HUES64 (cell line): ENCODE results near the gene FBRSL1.

Source experiments
- H3K27ac ChIP-seq: 2 replicates; pipeline ENCODE4 v1.7.0; 2013; ENCODE audit warnings: low read depth, low read length, inconsistent platforms
- H3K27me3 ChIP-seq: 2 replicates; pipeline ENCODE4 v1.6.1; 2013; ENCODE audit warnings: mild to moderate bottlenecking, low read length; ENCODE audit not compliant: insufficient read depth
- H3K36me3 ChIP-seq: 2 replicates; pipeline ENCODE4 v1.6.1; 2013; ENCODE audit warnings: mild to moderate bottlenecking, low read length; ENCODE audit not compliant: insufficient read depth
- H3K4me1 ChIP-seq: 2 replicates; pipeline ENCODE4 v1.6.1; 2013; ENCODE audit warnings: mild to moderate bottlenecking, low read length, moderate library complexity; ENCODE audit not compliant: insufficient read depth
- H3K4me3 ChIP-seq: 2 replicates; pipeline ENCODE4 v1.5.1; 2013; ENCODE audit warnings: mild to moderate bottlenecking, low read length, moderate library complexity
- H3K9ac ChIP-seq: 2 replicates; pipeline ENCODE4 v1.6.1; 2013; ENCODE audit warnings: mild to moderate bottlenecking, low read depth, low read length
- H3K9me3 ChIP-seq: 2 replicates; pipeline ENCODE4 v1.6.1; 2013; ENCODE audit warnings: low read depth, low read length; ENCODE audit not compliant: insufficient read depth
- WGBS: fragments of 150-250, 120-280 bp; methylation state at CpG from one replicate; pipeline ENCODE4 v1.1.7; 2013; ENCODE audit warnings: missing lambda C conversion rate; 5-methylcytosine and 5-hydroxymethylcytosine counted together

FBRSL1 gene

DNA sequence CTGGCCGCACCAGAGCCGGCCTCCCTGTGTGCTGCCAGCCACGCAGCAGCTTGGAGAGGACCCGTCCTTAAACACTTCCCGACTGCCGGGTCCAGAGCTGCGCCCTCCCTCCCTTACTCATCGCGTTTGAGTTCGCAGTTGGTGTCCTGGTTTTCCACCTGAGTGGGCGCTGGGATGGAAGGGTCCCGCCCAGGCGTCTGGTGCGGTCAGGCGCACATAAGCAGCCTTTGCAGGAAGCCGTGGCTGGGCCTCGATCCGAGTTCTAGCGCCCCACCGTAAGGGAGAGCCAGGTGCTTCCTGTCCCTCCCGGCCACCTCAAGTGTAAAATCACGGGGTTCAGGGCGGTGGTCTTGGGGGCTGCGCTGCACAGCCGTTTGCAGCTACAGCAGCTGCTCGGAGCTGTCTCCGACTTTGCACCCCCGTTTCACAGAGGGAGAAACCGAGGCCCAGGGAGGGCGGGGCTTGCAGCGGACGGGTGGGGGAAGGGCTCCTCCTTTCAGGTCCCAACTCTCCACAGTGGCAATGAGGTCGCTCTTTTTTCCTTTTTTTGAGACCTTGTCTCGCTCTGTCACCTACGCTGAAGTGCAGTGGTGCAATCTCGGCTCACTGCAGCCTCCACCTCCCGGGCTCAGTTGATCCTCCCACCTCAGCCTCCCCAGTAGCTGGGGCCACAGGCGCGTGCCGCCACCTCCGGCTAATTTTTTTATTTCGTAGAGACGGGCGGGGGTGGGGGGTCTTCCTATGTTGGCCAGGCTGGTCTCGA lies 69.1 kb downstream of the FBRSL1 start:
- no peaks in the 10 kb centered on the region for H3K4me1 ChIP-seq
- 80% methylated on average over 45 of the region's 45 CpGs for WGBS
- H3K27ac ChIP-seq, result no peak overlapping the region
- H3K36me3 ChIP-seq, result no peaks in the 10 kb centered on the region
- H3K9ac ChIP-seq, result no peak overlapping the region
- H3K4me3 ChIP-seq, result peak overlapping the region; percentile 90
- H3K9me3 ChIP-seq, result no peaks in the 10 kb centered on the region
- peaks cover 43% of the 10 kb centered on the region for H3K27me3 ChIP-seq

DNA sequence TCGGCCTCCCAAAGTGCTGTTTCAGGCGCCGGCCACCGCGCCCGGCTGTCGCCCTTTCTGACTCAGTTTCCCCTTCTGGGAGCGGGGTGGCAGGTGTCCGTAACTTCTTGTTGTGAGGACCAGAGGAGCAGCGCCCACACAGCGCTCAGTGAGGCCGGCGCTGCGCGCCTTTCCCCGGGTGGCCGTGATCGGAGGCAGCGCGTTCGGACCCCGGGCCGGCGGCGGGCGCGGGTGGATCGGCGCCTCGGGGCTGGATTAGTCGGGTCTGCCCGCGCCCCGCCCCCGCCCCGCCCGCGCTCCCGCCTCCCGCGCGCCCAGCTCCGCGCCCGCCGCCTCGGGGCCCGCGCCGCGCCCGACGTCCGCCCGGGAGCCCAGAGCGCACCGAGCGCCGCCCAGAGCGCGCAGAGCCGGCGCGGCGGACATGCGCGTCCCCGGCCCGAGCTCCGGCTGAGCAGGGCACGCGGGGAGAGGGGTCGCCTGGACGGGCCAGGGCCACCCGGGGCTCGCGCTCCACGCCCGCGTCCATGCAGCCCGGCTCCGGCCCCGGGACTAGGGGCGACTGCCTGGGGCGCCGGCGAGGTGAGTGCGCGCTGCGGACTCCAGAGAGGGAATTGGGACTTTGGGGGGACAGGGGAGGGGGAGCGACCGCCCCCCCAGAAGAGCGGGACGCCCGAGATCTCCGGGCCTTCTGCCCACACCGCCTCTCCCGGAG lies 69.9 kb downstream of the FBRSL1 start:
- Histone ChIP-seq H3K9ac (peak overlapping the region; percentile 94), H3K4me3 (peak overlapping the region; percentile 90), H3K27ac (peak overlapping the region; percentile 70), H3K9me3 (no peaks in the 10 kb centered on the region), H3K4me1 (no peaks in the 10 kb centered on the region), H3K36me3 (no peaks in the 10 kb centered on the region), H3K27me3 (peaks cover 41% of the 10 kb centered on the region)
- 2% methylated on average over 98 of the region's 98 CpGs for WGBS

DNA sequence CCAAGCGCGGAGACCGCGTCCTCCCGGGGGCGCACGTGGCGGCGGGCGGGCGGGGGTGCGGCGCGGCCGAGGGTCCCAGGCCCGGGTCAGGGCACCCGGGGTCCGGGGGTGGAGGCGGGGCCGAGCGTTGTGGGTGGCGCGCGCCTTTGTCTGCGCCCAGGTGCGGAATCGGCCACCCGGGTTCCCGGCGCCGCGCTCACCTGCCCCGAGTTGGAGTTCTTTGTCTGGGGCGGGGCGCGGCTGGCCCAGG lies 70.3 kb downstream of the FBRSL1 start:
- peaks cover 39% of the 10 kb centered on the region for H3K27me3 ChIP-seq
- H3K27ac ChIP-seq, result peak overlapping the region; percentile 70
- H3K9ac ChIP-seq, result peak overlapping the region; percentile 94
- H3K4me3 ChIP-seq, result peak overlapping the region; percentile 90
- H3K9me3 ChIP-seq, result no peaks in the 10 kb centered on the region
- WGBS, result under 1% methylated on average over 36 of the region's 36 CpGs
- peaks cover 5% of the 10 kb centered on the region; the same call in 1 of the 2 replicates for H3K36me3 ChIP-seq
- no peaks in the 10 kb centered on the region for H3K4me1 ChIP-seq

DNA sequence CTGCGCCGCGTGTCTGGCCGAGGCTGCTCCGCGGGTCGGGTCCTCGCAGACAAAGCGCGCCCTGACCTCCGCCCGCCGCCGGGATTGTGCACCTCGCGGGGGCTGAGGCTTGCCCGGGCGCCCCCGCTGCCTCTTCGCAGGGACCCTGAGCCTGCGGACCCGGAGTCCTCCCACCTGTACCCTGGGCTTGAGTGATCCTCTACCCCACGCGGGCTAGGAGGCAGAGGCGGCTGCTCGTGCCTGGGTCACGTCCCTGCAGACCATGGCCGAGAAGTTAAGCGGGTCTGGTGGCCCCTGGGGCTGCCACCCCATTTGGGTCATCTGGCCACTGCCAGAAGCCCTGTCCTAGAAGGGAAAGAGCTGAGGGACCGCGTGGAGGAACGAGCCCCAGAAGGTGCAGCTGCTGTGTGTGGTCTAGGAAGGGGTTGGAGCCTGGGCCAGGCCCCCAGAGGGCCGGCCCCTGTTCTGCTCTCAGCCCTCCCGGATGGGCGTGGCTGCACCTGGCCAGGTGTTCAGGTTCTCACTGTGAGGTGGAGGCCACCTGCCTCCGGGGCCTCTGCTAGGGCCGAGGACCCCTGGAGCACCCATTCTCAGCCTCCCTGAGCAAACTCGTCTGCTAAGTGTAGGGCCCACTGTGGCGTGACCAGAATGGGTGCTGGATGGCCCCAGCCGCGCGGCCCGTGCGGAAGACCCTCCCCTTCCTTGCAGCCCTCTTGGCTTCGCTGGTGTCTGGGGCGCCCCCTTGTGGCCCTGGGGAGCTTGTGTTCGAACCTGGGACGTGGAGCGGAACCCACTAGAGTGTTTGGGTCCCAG lies 70.9 kb downstream of the FBRSL1 start:
- peak overlapping the region; percentile 90 for H3K4me3 ChIP-seq
- no peaks in the 10 kb centered on the region for H3K4me1 ChIP-seq
- H3K27ac ChIP-seq, result peak overlapping the region; percentile 58; the same call in 1 of the 2 replicates
- WGBS, result 1% methylated on average over 49 of the region's 49 CpGs
- no peaks in the 10 kb centered on the region for H3K9me3 ChIP-seq
- peaks cover 34% of the 10 kb centered on the region for H3K27me3 ChIP-seq
- H3K36me3 ChIP-seq, result peaks cover 9% of the 10 kb centered on the region; the same call in 1 of the 2 replicates
- H3K9ac ChIP-seq, result peak overlapping the region; percentile 94
